Ishikawa (cell line): ENCODE data around the gene UVSSA.
A peak's percentile ranks its signal among the peaks of the same experiment; 100 is the strongest.

Source experiments
- CEBPB ChIP-seq: IDR thresholded peaks from 2 replicates; pipeline ENCODE4 v1.6.1; 2012
- CREB1 ChIP-seq: IDR thresholded peaks from 2 replicates; pipeline ENCODE4 v1.6.1; 2012; ENCODE audit warnings: low read depth
- EGR1 ChIP-seq: IDR thresholded peaks from 2 replicates; pipeline ENCODE4 v1.6.1; 2012
- EP300 ChIP-seq: IDR thresholded peaks from 2 replicates; pipeline ENCODE4 v1.6.1; 2012; ENCODE audit warnings: borderline replicate concordance
- FOXM1 ChIP-seq: IDR thresholded peaks from 2 replicates; pipeline ENCODE4 v1.6.1; 2012; ENCODE audit warnings: low read depth, borderline replicate concordance
- NFIC ChIP-seq: IDR thresholded peaks from 2 replicates; pipeline ENCODE4 v1.6.1; 2012
- RAD21 ChIP-seq: IDR thresholded peaks from 2 replicates; pipeline ENCODE4 v1.6.1; 2012; ENCODE audit warnings: low read depth
- TAF1 ChIP-seq: IDR thresholded peaks from 2 replicates; pipeline ENCODE4 v1.6.1; 2012; ENCODE audit warnings: low read depth, mild to moderate bottlenecking
- TCF12 ChIP-seq: IDR thresholded peaks from 2 replicates; pipeline ENCODE4 v1.6.1; 2012; ENCODE audit warnings: low read depth
- TEAD4 ChIP-seq: IDR thresholded peaks from 2 replicates; pipeline ENCODE4 v1.6.1; 2012
- YY1 ChIP-seq: IDR thresholded peaks from 2 replicates; pipeline ENCODE4 v1.6.1; 2012; ENCODE audit warnings: low read depth
- ZBTB7A ChIP-seq: IDR thresholded peaks from 2 replicates; pipeline ENCODE4 v1.6.1; 2012; ENCODE audit warnings: low read depth
- TF ChIP-seq, protein P1 (sequence below): IDR thresholded peaks from 2 replicates; pipeline ENCODE4 v1.6.1; 2012
- TF ChIP-seq, protein P2 (sequence below): IDR thresholded peaks from 2 replicates; pipeline ENCODE4 v1.6.1; 2012
- TF ChIP-seq, protein P3 (sequence below): IDR thresholded peaks from 2 replicates; pipeline ENCODE4 v1.6.1; 2012; ENCODE audit warnings: low read depth, mild to moderate bottlenecking

The UVSSA gene

DNA sequence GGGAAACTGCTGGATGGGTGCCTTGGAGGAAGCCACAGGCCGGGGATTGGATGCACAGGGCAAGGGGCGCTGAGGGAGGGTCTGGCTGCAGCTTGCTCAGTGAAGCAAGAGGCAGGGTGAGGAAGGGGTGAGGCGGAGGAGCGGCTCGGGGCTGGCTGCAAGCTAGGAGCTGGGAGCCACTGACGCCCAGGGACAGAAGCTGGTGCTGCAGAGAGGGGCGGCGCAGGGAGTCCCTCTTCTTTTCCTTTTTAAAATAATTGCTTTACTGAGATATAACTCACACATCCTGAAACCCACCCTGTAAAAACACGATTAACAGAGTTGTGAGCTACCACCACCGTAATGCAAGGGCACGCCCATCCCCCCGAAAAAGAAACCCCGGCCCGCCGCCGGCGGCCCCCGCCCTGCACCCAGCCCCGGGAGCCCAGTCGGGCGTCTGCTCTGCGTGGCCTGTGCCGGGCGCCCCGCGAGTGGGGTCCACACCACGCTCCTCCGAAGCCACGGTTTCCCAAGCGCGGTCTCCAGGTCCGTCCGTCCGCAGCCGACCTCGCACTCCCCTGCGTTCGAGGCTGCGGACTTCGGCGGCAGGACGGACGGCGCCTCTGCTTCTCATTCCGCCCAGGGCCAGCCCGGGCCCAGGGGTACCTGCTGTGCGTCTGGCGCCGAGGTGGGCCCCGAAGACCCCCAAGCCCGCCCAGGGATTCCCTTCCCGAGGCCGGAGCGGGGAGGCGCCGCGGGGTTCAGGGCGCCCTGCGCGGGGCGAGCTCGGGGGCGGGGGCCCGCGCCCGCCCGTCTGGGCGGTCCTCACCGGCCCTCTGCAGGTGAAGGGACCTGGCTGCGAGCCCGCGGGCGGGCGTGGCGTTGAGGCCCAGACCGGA, 866 bp upstream of the UVSSA start:
- TF ChIP-seq TEAD4 (no peak), TCF12 (no peak), FOXM1 (no peak), EGR1 (no peak), RAD21 (no peak), ZBTB7A (peak; percentile 69; the same call in 1 of the 2 replicates), CEBPB (no peak), TAF1 (0 out of 2 replicates have a peak, but pooled peaks have one; percentile 8)
- TF ChIP-seq, protein P1, sequence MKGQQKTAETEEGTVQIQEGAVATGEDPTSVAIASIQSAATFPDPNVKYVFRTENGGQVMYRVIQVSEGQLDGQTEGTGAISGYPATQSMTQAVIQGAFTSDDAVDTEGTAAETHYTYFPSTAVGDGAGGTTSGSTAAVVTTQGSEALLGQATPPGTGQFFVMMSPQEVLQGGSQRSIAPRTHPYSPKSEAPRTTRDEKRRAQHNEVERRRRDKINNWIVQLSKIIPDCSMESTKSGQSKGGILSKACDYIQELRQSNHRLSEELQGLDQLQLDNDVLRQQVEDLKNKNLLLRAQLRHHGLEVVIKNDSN: no peak
- TF ChIP-seq, protein P2, sequence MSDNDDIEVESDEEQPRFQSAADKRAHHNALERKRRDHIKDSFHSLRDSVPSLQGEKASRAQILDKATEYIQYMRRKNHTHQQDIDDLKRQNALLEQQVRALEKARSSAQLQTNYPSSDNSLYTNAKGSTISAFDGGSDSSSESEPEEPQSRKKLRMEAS: no peak
- TF ChIP-seq, protein P3, sequence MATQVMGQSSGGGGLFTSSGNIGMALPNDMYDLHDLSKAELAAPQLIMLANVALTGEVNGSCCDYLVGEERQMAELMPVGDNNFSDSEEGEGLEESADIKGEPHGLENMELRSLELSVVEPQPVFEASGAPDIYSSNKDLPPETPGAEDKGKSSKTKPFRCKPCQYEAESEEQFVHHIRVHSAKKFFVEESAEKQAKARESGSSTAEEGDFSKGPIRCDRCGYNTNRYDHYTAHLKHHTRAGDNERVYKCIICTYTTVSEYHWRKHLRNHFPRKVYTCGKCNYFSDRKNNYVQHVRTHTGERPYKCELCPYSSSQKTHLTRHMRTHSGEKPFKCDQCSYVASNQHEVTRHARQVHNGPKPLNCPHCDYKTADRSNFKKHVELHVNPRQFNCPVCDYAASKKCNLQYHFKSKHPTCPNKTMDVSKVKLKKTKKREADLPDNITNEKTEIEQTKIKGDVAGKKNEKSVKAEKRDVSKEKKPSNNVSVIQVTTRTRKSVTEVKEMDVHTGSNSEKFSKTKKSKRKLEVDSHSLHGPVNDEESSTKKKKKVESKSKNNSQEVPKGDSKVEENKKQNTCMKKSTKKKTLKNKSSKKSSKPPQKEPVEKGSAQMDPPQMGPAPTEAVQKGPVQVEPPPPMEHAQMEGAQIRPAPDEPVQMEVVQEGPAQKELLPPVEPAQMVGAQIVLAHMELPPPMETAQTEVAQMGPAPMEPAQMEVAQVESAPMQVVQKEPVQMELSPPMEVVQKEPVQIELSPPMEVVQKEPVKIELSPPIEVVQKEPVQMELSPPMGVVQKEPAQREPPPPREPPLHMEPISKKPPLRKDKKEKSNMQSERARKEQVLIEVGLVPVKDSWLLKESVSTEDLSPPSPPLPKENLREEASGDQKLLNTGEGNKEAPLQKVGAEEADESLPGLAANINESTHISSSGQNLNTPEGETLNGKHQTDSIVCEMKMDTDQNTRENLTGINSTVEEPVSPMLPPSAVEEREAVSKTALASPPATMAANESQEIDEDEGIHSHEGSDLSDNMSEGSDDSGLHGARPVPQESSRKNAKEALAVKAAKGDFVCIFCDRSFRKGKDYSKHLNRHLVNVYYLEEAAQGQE: no peak

DNA sequence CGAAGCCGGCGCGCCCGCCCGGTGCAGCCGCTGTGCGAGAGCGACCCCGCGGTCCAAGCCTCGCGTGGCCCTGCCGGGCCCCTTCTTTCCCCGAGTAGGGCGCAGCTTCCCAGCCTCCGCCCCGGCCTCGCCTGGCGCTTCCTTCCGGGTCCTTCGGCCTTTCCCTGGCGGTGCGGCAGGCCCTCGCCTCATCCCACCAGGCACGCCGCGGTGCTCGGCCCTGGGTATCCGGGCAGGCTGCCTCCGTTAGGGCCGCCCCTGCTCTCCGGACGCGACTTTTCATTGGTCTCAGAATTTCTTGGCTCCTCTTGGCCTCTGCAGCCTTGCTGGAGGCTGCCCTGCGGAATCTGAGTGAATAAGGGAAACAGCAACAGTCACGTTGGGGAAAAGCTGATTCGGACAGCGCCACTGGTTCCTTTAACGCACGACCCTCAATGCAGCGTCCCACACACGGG, 429 bp downstream of the UVSSA start:
- TF ChIP-seq TCF12 (no peak), TAF1 (0 out of 2 replicates have a peak, but pooled peaks have one; percentile 42)

DNA sequence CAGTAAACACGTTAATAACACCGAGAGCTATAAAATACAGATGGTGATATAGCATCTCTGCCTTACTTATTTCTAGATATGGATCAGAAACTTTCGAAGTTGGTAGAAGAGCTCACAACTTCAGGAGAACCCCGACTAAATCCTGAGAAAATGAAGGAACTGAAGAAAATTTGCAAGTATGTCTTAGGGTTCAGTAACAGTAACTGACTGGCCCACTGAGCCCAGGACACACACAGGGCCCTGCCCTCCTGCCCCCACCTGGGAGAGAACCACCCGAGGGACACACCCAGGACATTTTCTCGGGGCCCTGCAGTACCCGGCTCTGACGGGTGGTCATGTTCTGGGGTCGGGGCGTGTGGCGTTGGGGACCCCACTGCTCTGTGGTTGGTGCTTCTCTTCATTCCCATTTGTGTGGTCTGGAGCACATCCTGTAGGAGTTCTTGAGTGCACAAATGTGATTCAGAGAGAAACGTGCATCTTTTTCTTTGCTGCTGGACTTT, 1.1 kb downstream of the UVSSA start:
- TF ChIP-seq EP300 (no peak), NFIC (no peak), RAD21 (no peak), TEAD4 (no peak), CEBPB (no peak), EGR1 (no peak), ZBTB7A (no peak), FOXM1 (no peak), TAF1 (no peak), CREB1 (no peak)
- TF ChIP-seq, protein P1: no peak
- TF ChIP-seq, protein P2: no peak
- TF ChIP-seq, protein P3: no peak

- TF ChIP-seq FOXM1 (no peak), EP300 (no peak), EGR1 (no peak), ZBTB7A (no peak), YY1 (no peak), RAD21 (no peak), NFIC (no peak), TAF1 (no peak)
- TF ChIP-seq, protein P1: no peak
Observed at GRCh38 chr4:1348746-1349145, 1.7 kb downstream of the UVSSA start.

DNA sequence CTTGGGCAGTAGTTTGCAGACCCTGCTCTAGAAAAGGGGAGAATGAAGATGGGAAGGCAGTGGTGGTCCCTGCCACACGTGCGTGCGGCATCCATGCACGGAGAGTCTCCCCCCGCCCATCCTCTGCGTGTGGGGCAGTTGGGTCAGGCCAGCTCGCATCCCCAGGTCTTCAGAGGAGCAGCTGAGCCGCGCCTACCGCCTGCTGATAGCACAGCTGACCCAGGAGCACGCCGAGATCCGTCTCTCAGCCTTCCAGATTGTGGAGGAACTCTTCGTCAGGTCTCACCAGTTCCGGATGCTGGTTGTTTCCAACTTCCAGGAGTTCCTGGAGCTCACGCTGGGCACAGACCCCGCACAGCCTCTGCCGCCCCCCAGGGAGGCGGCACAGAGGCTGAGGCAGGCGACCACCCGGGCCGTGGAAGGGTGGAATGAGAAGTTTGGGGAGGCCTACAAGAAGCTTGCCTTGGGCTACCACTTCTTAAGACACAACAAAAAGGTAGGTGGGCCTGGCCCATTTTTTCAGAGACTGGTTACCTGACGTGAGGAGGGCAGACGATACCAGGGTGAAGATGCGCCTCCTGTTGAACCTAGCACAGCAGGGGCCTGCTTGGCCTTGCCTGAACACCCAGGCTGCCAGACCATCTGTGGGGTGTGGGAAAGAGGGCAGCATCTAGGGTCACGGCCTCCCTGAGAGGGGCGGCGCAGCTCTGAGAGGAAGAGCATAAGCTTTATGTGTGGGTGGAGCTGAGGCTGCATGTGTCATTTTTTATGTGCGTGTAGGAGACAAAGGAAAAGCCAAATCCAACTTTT, 2.6 kb downstream of the UVSSA start:
- TF ChIP-seq, protein P2: no peak
- no peak for TF ChIP-seq TCF12
- no peak for TF ChIP-seq NFIC
- TF ChIP-seq, protein P1: no peak
- no peak for TF ChIP-seq FOXM1
